DMS79 (cell line): ENCODE data around the gene CPSF3.

Source experiments
- DNase-seq: peaks from one replicate; lab custom pipeline; 2025; lab: John Stamatoyannopoulos, UW

CPSF3 gene

GRCh38 chr2:9518163-9518562 is 94.7 kb downstream of the CPSF3 start:
- no peak for DNase-seq

GRCh38 chr2:9518780-9519179 is 95.3 kb downstream of the CPSF3 start:
- no peak for DNase-seq

DNA sequence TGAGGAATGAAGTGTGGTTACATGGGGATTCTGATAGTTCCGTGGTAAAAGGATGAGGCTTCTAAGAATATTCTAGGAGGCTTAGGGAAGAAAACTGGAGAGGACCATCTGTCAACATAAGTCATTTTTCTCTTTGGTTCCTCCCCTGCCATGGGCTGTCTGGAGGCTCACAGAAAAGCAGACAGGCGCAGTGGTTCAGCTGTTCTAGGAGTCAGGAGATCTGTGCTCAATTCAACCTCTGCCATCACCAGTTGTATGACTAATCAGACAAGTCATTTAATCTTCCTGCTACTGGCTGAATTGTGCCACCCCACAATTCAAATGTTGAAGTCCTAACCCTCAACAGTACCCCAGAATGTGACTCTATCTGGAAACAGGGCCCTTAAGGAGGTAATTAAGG is 95.8 kb downstream of the CPSF3 start:
- DNase-seq, result no peak
